IPS-NIHi7 (cell line): ENCODE data around the gene LIMCH1.
"Not testable (repeated sequence)": the region's sequence is repeated elsewhere in the genome, so short reads cannot be mapped to it uniquely, and the experiment has no call there.

Experiments used
- DNase-seq: peaks from one replicate; pipeline ENCODE4 v3.0.0; 2012; ENCODE audit warnings: mixed read lengths; ENCODE audit errors: extremely low spot score

The LIMCH1 gene

DNA sequence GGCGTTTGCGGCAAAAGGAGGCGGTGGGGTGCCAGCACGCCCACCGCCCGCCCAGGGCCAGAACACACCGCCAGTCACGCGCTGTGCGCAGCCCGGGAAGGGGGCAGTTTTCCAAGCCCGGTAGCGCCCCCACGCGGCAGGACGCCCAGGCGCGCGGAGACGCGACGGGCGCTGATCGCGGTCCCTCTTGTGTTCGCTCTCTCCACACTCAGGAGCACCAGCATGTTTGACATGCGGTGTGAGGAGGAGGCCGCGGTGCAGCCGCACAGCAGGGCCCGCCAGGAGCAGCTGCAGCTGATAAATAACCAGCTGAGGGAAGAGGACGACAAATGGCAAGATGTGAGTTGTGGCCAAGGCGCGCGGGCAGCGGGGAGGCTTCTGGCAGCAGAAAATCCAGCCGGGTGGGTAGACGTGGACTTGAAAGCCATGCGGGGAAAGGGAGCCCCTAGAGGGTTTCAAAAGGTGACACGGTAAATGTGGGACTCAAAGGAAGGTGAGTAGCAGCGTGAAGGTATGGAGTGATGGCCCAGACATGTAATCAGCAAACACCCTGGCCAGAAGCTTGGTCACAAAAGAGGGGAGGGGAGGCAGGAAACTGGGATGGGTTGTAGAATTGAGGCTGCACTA, 106.4 kb downstream of the LIMCH1 start:
- DNase-seq, result peak; percentile 93

DNA sequence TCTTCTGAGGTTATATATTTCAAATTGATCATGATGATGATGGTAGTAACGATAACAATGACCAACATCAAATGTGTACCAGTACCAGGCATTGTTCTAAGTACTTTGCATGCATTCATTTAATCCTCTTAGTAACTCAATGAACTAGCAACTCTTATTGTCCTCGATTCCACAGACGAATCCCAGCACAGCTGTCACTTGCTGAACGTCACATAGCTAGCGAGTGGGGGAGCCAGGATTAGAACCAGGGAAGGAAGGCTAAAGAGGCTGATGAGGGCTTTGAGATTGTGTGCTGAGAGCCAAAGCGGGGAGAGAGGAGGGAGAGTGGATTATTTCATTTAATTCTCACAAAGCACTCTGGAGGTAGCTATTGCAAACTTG, 106.9 kb downstream of the LIMCH1 start:
- DNase-seq, result no peak

DNA sequence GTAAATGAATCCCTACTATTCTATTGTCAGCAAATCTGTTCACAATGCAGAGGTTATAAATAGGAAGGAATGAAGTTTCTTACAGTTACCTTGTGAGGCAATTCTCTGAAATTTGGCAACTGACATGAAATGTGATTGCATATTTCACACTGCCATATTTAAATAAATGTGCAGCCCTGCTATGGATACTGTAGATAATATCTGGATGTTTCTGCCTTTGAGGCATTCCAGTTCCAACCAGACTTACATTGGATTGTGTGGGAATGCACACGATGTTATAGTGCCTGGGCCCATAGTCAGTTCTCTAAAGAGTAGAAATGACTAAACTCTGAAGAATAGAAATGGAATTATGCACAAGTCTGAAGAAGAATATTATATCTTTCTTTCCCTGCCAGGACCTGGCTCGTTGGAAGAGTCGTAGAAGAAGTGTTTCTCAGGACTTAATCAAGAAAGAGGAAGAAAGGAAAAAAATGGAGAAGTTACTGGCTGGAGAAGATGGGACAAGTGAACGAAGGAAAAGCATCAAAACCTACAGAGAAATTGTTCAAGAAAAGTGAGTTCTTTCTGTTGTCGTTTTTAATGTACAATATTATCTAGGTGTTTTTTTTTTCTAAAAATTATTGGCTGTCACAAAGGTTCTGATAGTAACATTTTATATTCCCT, 107.9 kb downstream of the LIMCH1 start:
- DNase-seq, result no peak

DNA sequence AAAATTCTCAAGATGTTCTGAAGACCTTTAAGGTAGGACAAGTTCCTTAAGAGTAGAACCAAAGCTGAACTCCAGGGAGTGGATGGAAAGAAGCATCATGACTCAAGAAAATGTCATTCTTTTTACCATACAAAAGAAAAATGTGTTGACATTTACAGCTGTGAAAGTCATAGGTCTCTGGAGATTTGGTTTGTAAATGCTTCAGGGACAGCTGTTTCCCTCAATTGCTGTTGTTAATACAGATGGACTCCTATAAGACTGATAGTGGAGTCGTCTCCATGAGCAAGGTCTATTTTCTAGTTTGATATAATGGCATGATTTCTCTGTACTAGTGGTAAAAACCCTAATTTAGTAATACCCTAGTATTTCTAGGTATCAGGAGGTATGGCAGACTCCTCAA, 108.9 kb downstream of the LIMCH1 start:
- DNase-seq, result no peak

DNA sequence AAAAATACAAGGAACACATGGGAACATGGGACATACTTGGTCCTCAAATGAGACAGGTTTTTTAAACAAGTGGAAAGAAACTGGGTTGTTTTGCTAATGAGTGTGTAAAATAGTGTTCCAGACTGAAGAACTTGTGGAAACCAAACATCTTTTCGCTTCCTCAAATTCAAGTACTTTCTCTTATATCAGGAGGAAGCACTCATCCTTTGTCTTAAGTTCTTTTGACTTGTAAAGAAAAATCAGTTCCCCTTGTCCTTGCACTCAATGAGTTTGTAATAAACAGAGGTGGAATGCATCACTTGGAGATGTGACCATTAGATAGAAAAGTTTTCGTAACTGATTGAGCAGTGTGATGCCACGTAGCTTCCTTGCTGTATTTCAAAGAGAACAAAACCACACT, 109.4 kb downstream of the LIMCH1 start:
- DNase-seq, result no peak

DNA sequence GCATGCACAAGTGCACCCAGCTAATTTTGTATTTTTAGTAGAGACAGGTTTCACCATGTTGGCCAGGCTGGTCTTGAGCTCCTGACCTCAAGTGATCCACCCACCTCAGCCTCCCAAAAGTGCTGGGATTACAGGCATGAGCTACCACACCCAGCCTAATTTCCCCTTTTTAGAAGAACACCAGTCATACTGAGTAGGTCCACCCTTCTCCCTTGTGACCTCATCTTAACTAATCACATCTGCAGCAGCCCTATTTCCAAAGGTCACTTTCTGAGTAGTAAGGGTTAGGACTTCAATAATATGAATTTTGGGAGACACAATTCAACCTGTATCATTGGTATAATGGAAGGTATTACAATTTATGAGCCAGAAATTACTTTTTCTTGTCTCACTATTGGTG, 113.2 kb downstream of the LIMCH1 start:
- not testable (repeated sequence) for DNase-seq

DNA sequence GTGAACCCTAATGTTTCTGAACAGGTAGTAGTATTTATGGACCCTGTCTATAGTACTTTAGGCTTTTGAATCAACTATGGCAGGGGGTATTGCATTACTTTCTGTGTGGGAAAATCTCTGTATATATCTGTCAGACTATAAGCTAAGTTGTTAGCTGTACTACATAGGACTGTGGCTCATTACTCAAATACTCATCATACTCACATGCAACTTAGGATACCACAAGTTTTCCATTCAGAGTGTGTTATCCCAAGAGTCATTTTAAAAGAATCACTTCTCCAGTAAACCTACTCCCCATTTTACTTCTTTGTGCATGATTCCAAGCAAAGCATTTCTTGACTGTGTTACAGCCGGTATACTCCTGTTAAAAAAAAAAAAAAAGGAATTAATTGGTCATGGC, 115.0 kb downstream of the LIMCH1 start:
- DNase-seq, result no peak

DNA sequence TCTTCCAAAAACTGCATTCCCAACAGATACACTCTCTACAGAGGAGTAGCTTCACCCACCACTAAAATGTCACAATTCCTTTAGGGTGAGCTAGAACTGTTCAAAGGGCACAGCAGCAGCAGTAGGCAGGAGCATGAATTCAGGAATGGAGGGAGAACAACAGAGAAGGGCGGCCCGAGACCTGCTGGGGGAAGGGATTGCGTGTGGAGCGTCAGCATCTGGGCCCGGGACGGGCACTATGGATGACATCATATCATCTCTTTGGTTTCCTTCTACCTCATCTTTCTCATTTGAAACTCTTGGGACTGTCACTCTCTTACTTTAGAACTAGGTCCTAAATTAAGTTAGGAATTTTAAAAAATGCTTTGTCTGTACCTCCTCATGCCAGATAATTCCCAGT, 115.6 kb downstream of the LIMCH1 start:
- no peak for DNase-seq

DNA sequence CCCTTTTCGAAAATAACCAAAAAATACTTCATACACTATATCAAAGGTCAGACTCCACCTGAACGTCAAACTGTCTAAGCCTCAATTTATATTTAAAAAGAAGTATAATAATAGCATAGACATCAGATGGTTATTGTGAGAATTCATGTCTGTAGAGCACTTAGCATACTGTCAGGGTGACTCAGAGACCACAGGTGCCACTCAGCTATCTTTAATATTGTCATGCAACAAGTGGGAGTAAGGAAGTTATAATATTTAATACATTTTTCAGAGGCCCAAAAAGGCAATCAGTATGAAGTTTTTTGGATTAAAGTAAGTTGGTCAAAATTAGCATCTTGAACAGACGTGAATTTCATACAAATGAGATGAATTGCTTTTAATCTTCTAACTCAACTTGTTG, 117.2 kb downstream of the LIMCH1 start:
- no peak for DNase-seq

DNA sequence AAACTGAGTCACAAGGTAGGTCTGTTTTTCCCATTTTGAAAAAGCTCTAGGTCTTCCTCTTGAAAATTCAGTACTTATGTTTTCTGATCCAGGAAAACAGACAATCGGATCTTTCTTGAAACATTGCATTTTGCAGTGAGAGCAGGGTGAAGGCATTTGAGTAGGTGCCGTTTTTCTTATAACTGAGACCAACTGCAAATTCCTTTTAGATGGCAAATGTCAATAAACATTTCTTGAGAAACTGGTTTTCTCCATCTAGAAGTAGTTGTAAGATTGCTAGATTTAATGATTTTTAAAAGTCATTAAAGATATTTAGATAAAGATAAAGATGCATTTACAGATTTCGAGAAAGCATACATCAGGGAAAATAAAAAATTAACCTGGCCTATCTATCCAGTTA, 118.1 kb downstream of the LIMCH1 start:
- DNase-seq, result no peak

DNA sequence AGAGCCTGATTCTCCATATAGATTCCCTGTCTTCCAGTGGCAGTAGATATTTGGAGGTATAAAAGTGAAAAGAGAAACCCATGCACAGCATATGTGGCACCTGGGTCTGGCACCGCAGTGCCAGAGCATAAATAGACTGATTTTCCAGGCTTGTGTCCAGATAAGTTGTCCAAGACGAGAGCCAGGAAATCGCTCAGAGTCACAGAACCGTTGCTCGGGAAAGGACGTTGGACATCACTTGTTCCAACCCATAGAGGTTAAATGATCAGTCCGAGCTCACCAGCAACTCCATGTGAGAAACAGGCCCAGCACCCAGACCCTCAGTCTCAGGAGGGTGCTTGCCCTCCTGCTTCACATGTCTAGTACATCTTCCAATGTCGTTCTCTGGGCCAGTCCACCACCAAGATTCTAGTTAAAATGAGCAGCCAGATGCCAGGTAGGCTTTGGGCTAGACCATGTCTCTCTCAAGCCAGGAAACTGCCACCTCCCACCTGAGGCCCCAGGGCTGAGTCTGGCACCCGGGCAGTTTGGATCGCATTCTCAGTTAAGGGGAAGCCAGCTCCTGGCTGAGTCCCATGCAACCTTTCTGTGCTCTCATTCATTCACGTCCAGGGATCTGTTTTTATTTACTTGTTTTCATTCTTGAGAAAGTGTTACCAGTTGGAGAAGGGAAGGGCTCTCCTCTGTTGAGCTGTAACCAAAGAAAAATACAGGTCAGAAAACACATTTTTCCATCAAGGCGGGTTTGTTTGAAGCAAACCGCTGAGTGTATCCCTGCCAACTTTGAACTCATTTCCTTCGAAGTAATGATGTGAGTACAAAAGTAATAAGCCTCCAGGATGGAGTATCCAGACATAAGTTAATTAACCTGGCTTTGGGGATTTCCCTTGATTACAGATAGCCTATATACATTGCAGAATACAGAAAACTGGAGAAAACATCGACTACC, 118.9 kb downstream of the LIMCH1 start:
- no peak for DNase-seq

DNA sequence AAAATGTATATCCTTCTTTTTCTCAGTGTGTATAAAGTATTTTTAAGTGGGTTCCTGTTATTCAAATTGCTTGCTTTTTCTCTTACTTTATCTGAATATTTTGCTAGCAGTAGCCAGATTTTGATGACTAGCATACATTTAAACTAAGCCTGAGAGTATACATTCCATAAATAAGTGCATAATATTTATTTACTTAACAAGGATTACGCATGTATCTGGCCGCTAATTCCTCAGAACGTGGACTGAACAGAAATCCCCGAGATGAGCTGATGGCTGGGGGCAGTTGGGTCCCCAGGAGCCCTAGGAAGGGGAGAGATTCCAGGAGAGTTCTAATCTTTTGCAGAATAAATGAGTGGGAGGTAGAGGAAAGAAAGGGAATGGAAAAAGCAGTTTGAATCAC, 119.6 kb downstream of the LIMCH1 start:
- DNase-seq, result no peak

DNA sequence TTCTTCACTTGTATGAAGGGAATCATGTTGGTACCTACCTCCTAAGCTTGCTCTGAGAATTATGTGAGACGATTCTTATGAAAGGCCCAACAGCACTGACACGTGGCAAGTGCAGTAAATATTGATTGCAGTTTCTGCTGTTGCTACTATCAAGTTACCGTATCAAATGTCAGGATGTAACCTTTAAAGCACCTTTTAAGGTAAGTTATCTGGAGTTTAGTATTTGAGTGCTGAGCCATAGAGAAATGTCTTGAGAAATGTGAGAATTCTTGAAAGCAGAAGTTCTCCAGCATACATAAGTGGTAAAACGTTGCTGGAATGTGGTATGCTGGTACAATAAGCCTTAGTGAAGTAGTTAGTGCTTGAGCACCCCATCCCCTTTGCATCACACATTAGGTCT, 120.2 kb downstream of the LIMCH1 start:
- DNase-seq, result no peak

DNA sequence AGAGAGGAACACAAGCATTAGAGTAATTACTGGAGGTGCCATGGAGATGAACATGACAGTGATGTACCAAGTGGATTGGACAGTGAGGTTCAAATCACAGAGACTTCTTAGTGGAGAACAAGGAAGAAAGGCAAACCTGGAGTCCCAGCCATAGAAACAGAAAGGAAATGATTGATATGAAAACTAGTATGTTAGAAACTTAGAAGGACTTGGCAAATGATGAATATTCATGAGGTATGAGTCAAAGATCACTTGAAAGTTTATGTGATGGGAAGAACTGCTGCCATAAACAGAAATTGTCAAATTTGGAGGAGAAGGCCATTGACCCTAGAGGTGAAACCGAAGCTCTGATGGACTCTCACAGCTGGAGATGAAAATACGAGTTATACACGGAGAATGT, 122.4 kb downstream of the LIMCH1 start:
- DNase-seq, result no peak

DNA sequence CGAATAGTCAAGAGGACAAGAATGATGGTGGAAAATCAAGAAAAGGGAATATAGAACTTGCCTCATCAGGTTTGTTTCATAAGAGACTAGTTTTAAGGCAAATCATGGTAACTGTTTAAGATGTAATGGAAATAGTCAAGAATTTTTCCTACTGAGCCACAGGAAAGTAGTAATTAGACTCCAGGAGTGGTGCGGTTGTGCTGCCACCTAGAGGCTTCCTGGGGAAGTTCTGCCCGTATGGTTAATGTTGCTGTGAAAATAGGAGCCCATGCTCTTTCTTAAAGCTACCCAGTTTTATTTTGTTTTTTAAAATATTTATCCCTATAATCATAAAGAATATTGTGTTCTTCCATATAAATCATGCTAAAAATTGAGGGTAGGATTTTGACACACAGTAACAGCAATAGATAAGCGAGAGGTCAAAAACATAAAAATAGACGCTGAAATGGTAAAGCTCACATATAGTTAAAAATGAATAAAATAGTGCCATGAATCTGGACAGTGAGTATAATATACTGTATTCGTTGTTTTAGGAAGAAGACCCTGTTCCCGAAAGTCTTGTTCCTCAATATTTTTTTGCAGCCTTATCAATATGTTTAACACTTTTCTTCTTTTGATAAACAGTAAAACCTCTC, 123.6 kb downstream of the LIMCH1 start:
- peak; percentile 61 for DNase-seq

DNA sequence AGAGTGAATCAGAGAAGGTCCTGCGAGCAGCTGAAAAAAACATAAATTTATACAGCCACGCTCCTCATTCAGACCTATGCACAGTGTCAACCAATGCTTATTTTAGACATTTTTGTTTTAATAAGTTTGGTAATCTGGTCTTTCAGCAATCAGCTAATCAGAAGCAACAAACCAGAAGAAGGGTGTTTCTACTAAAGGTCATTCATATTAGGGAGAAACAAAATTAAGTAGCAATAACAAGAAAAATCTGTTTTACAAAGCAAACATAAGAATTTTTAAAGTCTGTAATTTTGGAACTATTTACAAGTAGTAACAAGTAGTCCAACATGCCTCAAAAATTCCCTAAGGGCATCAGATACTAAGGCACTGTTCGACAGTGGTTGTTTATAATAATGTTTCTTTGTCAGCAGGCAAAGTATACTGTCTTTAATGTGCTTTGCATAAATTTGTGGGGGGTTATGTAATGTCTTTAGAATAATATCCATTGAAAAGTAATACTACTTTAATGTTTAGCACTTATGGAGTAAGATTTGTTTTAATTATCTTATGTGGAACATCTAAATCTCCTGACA, 127.8 kb downstream of the LIMCH1 start:
- DNase-seq, result no peak

DNA sequence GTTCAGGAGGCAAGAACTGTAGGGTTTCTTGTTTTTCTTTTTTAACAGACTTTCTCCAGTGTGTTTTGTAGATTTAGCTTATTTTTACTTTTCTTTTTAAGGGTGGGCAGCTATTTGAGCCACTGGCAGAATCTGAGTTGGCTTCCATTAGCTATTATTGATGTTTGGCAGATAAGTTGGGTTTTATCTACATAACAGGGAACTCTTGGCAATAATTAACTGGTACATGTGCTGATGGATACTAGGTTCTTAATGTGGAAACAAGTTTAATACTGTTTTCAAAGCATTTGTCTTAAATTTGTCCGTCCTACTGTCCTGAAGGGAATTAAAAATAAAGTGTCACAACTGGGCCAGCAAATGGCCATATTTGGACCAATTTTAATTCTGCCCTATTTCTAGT, 130.1 kb downstream of the LIMCH1 start:
- DNase-seq, result no peak

DNA sequence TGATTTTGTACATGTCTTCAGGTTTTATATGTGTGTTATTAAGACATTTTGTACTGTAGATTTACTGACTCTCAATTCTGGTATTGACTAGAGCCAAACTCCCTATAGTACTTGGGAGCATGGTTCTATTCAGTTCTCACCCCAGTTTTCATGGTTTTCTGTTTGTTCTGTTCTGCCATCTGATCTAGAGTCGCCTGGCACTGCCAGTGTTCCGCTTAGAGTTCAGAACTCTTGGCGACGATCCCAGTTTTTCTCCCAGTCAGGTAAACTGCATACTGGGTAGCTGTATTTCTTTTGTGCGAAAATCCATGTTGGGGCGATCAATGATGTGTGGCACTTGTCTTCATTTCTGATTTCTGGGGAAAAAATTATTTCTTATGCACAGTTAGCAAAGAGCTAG, 132.6 kb downstream of the LIMCH1 start:
- no peak for DNase-seq

DNA sequence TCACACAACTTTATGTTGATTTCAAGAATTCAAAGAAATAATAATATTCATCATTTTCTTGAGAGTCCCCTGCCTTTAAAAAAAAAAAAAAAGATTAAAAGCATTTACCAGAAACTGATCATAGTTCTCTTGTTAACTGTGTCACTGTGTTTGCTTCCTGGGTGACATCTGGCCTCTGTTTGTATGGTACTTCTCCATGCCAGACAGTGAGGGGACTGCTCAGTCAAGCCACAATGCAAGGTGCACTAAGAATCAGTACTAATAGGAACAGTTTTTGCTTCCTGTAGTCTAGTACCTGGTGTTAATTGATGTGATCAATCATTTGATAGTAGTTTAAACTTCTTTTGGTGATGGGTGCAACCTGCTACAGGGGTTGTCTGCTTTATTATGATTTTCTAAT, 133.0 kb downstream of the LIMCH1 start:
- DNase-seq, result no peak

DNA sequence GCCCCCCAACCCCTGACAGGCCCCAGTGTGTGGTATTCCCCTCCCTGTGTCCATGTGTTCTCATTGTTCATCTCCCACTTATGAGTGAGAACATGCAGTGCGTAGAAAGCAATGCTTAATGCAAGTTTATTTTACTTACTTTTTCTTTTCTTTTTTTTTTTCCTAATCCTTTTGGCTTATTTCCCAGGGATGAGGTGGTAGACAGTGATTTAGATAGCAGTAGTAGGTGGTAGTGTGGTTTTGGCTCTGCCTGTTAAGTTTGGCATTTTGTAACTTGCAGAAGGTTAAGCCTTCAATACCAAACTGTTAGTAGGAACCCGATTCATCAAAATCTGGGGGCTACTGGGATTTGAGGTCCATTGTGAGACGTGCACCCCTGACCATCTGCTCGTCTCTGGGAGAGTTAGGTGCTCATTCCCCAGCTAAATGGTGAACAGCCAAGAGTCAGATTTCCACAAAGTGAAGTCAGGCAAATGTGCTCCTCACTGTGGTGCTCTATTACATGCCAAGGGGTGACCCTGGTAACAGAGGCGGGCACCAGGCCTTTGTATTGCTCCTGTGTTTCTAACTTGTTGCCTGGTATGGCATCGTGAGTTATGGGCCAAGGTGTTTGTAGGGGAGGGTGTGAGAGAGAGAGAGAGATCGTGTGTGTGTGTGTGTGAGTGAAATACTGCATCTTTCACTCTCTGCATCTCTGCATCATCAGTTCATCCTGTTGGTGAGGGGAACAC, 140.3 kb downstream of the LIMCH1 start:
- DNase-seq, result no peak

DNA sequence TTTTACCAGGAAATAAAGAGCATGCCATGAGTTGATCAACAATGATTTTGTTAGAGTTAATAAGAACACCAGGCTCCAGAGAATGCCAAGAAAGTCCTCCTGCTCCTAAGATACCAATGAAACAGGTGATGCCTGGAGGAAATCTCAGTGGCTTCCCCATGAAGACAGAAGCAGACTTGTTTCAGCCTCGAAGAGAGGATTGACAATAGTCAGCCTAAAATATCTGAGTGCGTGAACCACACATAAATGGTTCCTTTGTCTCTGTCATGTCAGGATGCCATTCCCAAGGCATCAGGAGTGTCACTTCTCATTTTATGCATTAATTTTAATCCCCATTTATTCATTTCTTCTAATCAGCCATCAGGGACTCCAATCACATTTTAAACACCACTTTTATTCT, 141.0 kb downstream of the LIMCH1 start:
- no peak for DNase-seq
